Mammary epithelial cell (primary cell): ENCODE data around the gene RNF34.

Experiments used
- EZH2 ChIP-seq: IDR thresholded peaks from 2 replicates; pipeline ENCODE4 v1.6.1; 2012; ENCODE audit warnings: low read length, inconsistent platforms, borderline replicate concordance
- TF ChIP-seq, protein P1 (sequence below), 2 donors: IDR thresholded peaks in 1 of 2; conservative IDR thresholded peaks in 1 of 2; 2 replicates each; pipeline ENCODE4 v1.5.1; 2011 to 2012; ENCODE audit warnings: inconsistent platforms in 2 of 2, low read length in 2 of 2, mild to moderate bottlenecking in 2 of 2, control low read depth in 1 of 2, low read depth in 1 of 2; ENCODE audit not compliant: insufficient read depth in 1 of 2; ENCODE audit errors: extremely low read depth in 1 of 2

DNA sequence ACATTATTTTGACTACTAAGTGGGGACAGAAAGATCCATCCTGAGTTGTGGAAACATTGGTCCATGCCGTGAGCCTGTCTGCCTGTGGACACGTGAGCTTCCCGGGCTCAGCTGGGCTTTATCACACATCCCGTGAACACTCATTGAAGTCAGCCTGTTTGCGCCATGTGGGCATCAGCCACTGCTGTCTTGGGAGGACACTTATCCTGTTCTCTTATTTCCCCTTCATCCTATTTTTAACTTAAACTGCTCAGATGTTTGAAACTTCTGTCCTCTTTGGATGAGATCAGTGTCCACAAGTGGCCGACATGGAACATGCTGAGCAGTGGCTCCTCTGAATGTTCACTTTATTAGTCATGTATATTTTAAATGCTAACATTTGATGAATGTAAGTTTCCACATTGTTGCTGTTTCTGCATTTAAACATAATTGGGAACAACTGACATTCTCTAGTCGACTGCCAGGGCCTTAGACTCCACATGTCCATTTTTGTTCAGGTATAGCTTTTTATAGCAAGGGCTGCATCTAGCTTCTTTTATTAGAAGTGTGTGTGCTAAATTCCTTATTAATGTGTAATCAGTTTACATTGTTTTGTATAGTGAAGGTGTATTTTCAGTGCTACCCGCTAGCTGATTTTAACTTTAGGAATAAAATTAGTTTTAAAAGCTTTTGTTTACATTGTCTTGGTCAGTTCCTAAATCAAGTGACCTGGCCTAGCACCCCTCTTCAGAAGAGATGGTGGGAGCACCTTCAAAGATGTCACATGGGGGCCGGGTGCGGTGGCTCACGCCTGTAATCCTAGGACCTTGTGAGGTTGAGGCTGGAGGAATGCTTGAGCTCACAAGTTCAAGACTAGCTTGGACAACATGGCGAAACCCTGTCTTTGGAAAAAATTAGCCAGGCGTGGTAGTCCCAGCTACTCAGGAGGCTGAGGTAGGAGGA lies 24.0 kb downstream of the RNF34 start:
- TF ChIP-seq, protein P1, sequence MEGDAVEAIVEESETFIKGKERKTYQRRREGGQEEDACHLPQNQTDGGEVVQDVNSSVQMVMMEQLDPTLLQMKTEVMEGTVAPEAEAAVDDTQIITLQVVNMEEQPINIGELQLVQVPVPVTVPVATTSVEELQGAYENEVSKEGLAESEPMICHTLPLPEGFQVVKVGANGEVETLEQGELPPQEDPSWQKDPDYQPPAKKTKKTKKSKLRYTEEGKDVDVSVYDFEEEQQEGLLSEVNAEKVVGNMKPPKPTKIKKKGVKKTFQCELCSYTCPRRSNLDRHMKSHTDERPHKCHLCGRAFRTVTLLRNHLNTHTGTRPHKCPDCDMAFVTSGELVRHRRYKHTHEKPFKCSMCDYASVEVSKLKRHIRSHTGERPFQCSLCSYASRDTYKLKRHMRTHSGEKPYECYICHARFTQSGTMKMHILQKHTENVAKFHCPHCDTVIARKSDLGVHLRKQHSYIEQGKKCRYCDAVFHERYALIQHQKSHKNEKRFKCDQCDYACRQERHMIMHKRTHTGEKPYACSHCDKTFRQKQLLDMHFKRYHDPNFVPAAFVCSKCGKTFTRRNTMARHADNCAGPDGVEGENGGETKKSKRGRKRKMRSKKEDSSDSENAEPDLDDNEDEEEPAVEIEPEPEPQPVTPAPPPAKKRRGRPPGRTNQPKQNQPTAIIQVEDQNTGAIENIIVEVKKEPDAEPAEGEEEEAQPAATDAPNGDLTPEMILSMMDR (conservative IDR thresholded peaks at IDR 0.05 in 1 of 2, IDR thresholded peaks at IDR 0.05 in 1 of 2; ENCODE audit: extremely low read depth in 1 of 2, insufficient read depth in 1 of 2, low read depth in 1 of 2, low read length in 2 of 2): no peak
- no peak for TF ChIP-seq EZH2
